Keratinocyte (primary cell): ENCODE results near the gene PXDC1. TPM values are rescaled to one million over a fixed set of nuclear protein-coding genes. Genes with fewer than 3 reads are reported as not detected.
"Not testable (repeated sequence)": the region's sequence is repeated elsewhere in the genome, so short reads cannot be mapped to it uniquely, and the experiment has no call there.

ENCODE experiments used
- DNase-seq: peaks from one replicate; pipeline ENCODE4 v3.0.0-alpha.2; 2011; ENCODE audit warnings: low read depth, missing footprints, low spot score
- FAIRE-seq: peaks from 2 replicates; lab custom pipeline; 2011; peaks lifted over from hg19 to GRCh38; lab: Jason Lieb, UNC
- H2AFZ ChIP-seq: 2 replicates; pipeline ENCODE4 v1.6.0; 2012; ENCODE audit warnings: low read length, control low read depth, inconsistent platforms; ENCODE audit not compliant: control insufficient read depth
- H3K27ac ChIP-seq: 2 replicates; pipeline ENCODE4 v1.5.1; 2011; ENCODE audit warnings: low read length; ENCODE audit not compliant: control insufficient read depth, insufficient read depth
- H3K27me3 ChIP-seq: 3 replicates; pipeline ENCODE4 v1.6.0; 2011; ENCODE audit warnings: low read length; ENCODE audit not compliant: control insufficient read depth, insufficient read depth; ENCODE audit errors: extremely low read depth
- H3K36me3 ChIP-seq, 2 experiments: 2 replicates in 1 of 2; 3 replicates in 1 of 2; pipeline ENCODE4 v1.5.1; 2011; ENCODE audit warnings: low read length in 2 of 2, mild to moderate bottlenecking in 1 of 2; ENCODE audit not compliant: control insufficient read depth in 2 of 2, insufficient read depth in 2 of 2; ENCODE audit errors: extremely low read depth in 1 of 2
- H3K4me1 ChIP-seq: 3 replicates; pipeline ENCODE4 v1.5.1; 2011; ENCODE audit warnings: low read length; ENCODE audit not compliant: control insufficient read depth, insufficient read depth; ENCODE audit errors: extremely low read depth
- H3K4me2 ChIP-seq: 3 replicates; pipeline ENCODE4 v1.6.0; 2011; ENCODE audit warnings: low read depth, low read length; ENCODE audit not compliant: control insufficient read depth, insufficient read depth; ENCODE audit errors: extremely low read depth
- H3K4me3 ChIP-seq, 3 experiments: fragments of 200-600 bp in 1 of 3; sonication (generic) in 1 of 3; 2 replicates in 2 of 3; 3 replicates in 1 of 3; pipeline ENCODE4 v1.5.1; 2011 to 2016; ENCODE audit warnings: low read length in 3 of 3, mild to moderate bottlenecking in 3 of 3, control low read depth in 2 of 3, inconsistent platforms in 1 of 3, low read depth in 1 of 3, mixed read lengths in 1 of 3, mixed run types in 1 of 3, moderate library complexity in 1 of 3; ENCODE audit not compliant: control insufficient read depth in 2 of 3, insufficient read depth in 2 of 3; ENCODE audit errors: extremely low read depth in 1 of 3
- H3K79me2 ChIP-seq: 2 replicates; pipeline ENCODE4 v1.6.0; 2012; ENCODE audit warnings: low read length; ENCODE audit not compliant: control insufficient read depth, insufficient read depth
- H3K9ac ChIP-seq: 3 replicates; pipeline ENCODE4 v1.6.0; 2011; ENCODE audit warnings: low read length; ENCODE audit not compliant: control insufficient read depth, insufficient read depth; ENCODE audit errors: extremely low read depth
- H3K9me1 ChIP-seq: 3 replicates; pipeline ENCODE4 v1.6.0; 2011; ENCODE audit warnings: low read length; ENCODE audit not compliant: control insufficient read depth, insufficient read depth; ENCODE audit errors: extremely low read depth
- H3K9me3 ChIP-seq: 2 replicates; pipeline ENCODE4 v1.5.1; 2012; ENCODE audit warnings: low read depth, low read length; ENCODE audit not compliant: control insufficient read depth
- H4K20me1 ChIP-seq: 3 replicates; pipeline ENCODE4 v1.6.0; 2011; ENCODE audit warnings: low read length; ENCODE audit not compliant: control insufficient read depth, insufficient read depth; ENCODE audit errors: extremely low read depth
- CTCF ChIP-seq, 3 experiments: IDR thresholded peaks in 1 of 3; conservative IDR thresholded peaks in 1 of 3; optimal IDR thresholded peaks in 1 of 3; 2 replicates in 2 of 3; 3 replicates in 1 of 3; pipeline versions ENCODE3 to v1.5.1; 2011; ENCODE audit warnings: low read length in 3 of 3, mild to moderate bottlenecking in 3 of 3, moderate library complexity in 2 of 3, control low read depth in 1 of 3, inconsistent platforms in 1 of 3; ENCODE audit not compliant: insufficient read depth in 2 of 3; ENCODE audit errors: extremely low read depth in 1 of 3
- EZH2 ChIP-seq: IDR thresholded peaks from one replicate; pipeline ENCODE4 v1.6.1; 2012; ENCODE audit warnings: inconsistent platforms, mild to moderate bottlenecking, low read length, moderate library complexity
- dilution Hi-C: fragments of 300-500 bp; cut with MboI; formaldehyde crosslinking; loops from one replicate; pipeline ENCODE4 v1.7.0; 2020; ENCODE audit warnings: low sequenced_read_pairs; ENCODE audit not compliant: extremely low pct_ligation_motif_present
- polyA plus RNA-seq, 5 experiments: library from polyadenylated mRNA; depleted of rRNA in 3 of 5; stranded (reverse) in 3 of 5; stranded (forward) in 1 of 5; unstranded in 1 of 5; fragments of >200 nt; gene quantifications; 1 replicate in 1 of 5; 2 replicates in 3 of 5; 3 replicates in 1 of 5; pipeline versions ENCODE4 v1.2.1 to v1.2.3, GENCODE V29; 2011 to 2012; ENCODE audit warnings: missing spikeins in 2 of 5, low read depth in 1 of 5, low replicate concordance in 1 of 5

PXDC1 gene
- polyA plus RNA-seq, 1 donor (not counting 4 experiments of a cell fraction or from before 2014, with no cell fraction given): 17.1 TPM

GRCh38 chr6:3775386-3775785 lies 23.9 kb upstream of the PXDC1 start:
- FAIRE-seq: no peak

DNA sequence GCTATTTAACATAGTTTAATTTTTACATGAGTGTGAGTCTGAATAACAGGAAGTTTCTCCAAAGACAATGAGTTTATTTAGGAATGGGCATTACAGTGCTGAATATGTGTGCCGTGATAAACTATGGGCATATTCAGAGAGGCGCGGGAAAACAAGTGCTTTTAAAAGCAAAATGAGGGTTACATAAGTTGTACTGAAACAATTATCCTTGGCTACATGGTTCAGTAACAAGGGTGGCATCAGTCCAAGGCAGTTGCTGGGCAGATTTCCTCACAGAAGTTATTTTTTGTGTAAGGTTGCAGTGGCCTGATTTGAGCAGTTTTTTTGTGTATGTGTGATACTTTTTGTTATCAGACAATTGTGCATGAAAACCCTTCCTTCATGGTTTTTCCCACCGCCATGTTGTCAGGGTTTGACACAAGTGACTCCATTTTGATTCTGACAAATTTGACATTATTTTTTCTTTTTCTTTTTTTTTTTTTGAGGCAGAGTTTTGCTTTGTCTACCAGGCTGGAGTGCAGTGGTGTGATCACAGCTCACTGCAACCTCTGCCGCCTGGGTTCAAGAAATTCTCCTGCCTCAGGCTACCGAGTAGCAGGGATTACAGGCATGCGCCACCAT lies 22.3 kb upstream of the PXDC1 start:
- Histone ChIP-seq H3K9me3 (no peaks in the 10 kb centered on the region), H3K4me2 (no peak overlapping the region), H2AFZ (no peak overlapping the region), H3K79me2 (no peaks in the 10 kb centered on the region), H3K4me3 (no peak overlapping the region), H3K36me3 (no peaks in the 10 kb centered on the region), H3K27me3 (no peaks in the 10 kb centered on the region), H3K9ac (no peak overlapping the region), H4K20me1 (no peaks in the 10 kb centered on the region), H3K27ac (no peak overlapping the region), H3K9me1 (no peaks in the 10 kb centered on the region), H3K4me1 (peaks cover 24% of the 10 kb centered on the region)
- dilution Hi-C loops: no loop called here
- no peak for DNase-seq
- TF ChIP-seq EZH2 (no peak), CTCF (optimal IDR thresholded peaks at IDR 0.05 in 1 of 3, IDR thresholded peaks at IDR 0.05 in 1 of 3, conservative IDR thresholded peaks at IDR 0.05 in 1 of 3; ENCODE audit: extremely low read depth in 1 of 3, insufficient read depth in 2 of 3, low read length in 3 of 3) (no peak)
- FAIRE-seq: no peak

More at GRCh38 chr6:3775386-3775785, 23.9 kb upstream of the PXDC1 start:
- TF ChIP-seq CTCF (optimal IDR thresholded peaks at IDR 0.05 in 1 of 3, IDR thresholded peaks at IDR 0.05 in 1 of 3, conservative IDR thresholded peaks at IDR 0.05 in 1 of 3; ENCODE audit: extremely low read depth in 1 of 3, insufficient read depth in 2 of 3, low read length in 3 of 3) (no peak), EZH2 (no peak)
- no peaks in the 10 kb centered on the region for H4K20me1 ChIP-seq
- H2AFZ ChIP-seq: no peak overlapping the region
- H3K4me3 ChIP-seq: no peak overlapping the region
- H3K9ac ChIP-seq: no peak overlapping the region
- no peaks in the 10 kb centered on the region for H3K36me3 ChIP-seq
- H3K79me2 ChIP-seq: no peaks in the 10 kb centered on the region
- no peaks in the 10 kb centered on the region for H3K9me1 ChIP-seq
- no peak overlapping the region for H3K4me2 ChIP-seq
- peaks cover 27% of the 10 kb centered on the region for H3K4me1 ChIP-seq
- dilution Hi-C loops: no loop called here
- DNase-seq: no peak
- no peak overlapping the region for H3K27ac ChIP-seq
- no peaks in the 10 kb centered on the region for H3K27me3 ChIP-seq
- no peaks in the 10 kb centered on the region for H3K9me3 ChIP-seq

- peaks cover 11% of the 10 kb centered on the region for H3K4me1 ChIP-seq
- H3K27me3 ChIP-seq, H3K9me3 ChIP-seq, H3K4me3 ChIP-seq, H3K36me3 ChIP-seq, H3K79me2 ChIP-seq, H3K9ac ChIP-seq, dilution Hi-C loops, H3K27ac ChIP-seq, FAIRE-seq, H3K9me1 ChIP-seq, DNase-seq, H4K20me1 ChIP-seq, H2AFZ ChIP-seq, H3K4me2 ChIP-seq: not testable (repeated sequence)
Measured at GRCh38 chr6:3772127-3772999, 20.9 kb upstream of the PXDC1 start.
